OCI-LY7 (cell line): ENCODE results near the gene TUBA1C. TPM values are rescaled to one million over a fixed set of nuclear protein-coding genes. Genes with fewer than 3 reads are reported as not detected.
A peak's percentile ranks its signal among the peaks of the same experiment; 100 is the strongest.
"Not testable (repeated sequence)": the region's sequence is repeated elsewhere in the genome, so short reads cannot be mapped to it uniquely, and the experiment has no call there.

Experiments used
- BruUV-seq: library from RNA; stranded (reverse); fragments of 400-500 nt; replicated peaks from 2 replicates; lab custom pipeline; 2021; lab: Mats Ljungman, UMichigan
- CTCF ChIA-PET: fragments of 300-600 bp; sonication (Branson Sonifier 250); formaldehyde crosslinking; loops from one replicate; lab custom pipeline; 2022; ENCODE audit warnings: antibody characterized with exemption; ENCODE audit not compliant: unreplicated experiment; lab: Charles Lee
- POLR2A ChIA-PET: fragments of 300-600 bp; sonication (Branson Sonifier 250); formaldehyde crosslinking; loops from one replicate; lab custom pipeline; 2022; ENCODE audit warnings: antibody characterized with exemption; lab: Charles Lee
- DNase-seq: peaks from one replicate; pipeline ENCODE4 v3.0.0-alpha.2; 2015; ENCODE audit warnings: low spot score
- H2AFZ ChIP-seq: fragments of 200-600 bp; sonication (generic), shearing (Covaris generic); 2 replicates; pipeline ENCODE4 v1.6.1; 2014; ENCODE audit warnings: mild to moderate bottlenecking, antibody characterized with exemption, low read length, moderate library complexity
- H3K27ac ChIP-seq: fragments of 200-600 bp; sonication (generic); 2 replicates; pipeline ENCODE4 v1.5.1; 2014; ENCODE audit warnings: mixed run types, low read depth, mild to moderate bottlenecking, moderate library complexity, low read length, inconsistent platforms; ENCODE audit not compliant: poor library complexity, severe bottlenecking
- H3K36me3 ChIP-seq: fragments of 200-600 bp; sonication (generic); 2 replicates; pipeline ENCODE4 v1.6.1; 2014; ENCODE audit warnings: mild to moderate bottlenecking, antibody characterized with exemption, low read length, moderate library complexity, mixed read lengths; ENCODE audit not compliant: insufficient read depth
- H3K4me1 ChIP-seq: fragments of 200-600 bp; sonication (generic); 2 replicates; pipeline ENCODE4 v1.5.1; 2014; ENCODE audit warnings: mild to moderate bottlenecking, low read length; ENCODE audit not compliant: insufficient read depth, poor library complexity, severe bottlenecking
- H3K4me2 ChIP-seq: fragments of 200-600 bp; sonication (generic); 2 replicates; pipeline ENCODE4 v1.6.1; 2014; ENCODE audit warnings: mild to moderate bottlenecking, low read length
- H3K4me3 ChIP-seq: fragments of 200-600 bp; sonication (generic); 2 replicates; pipeline ENCODE4 v1.5.1; 2014; ENCODE audit warnings: mild to moderate bottlenecking, low read depth, low read length; ENCODE audit not compliant: poor library complexity, severe bottlenecking
- H3K79me2 ChIP-seq: fragments of 200-600 bp; sonication (generic); 2 replicates; pipeline ENCODE4 v1.6.1; 2016; ENCODE audit warnings: low read depth, mild to moderate bottlenecking, low read length, moderate library complexity, mixed read lengths; ENCODE audit not compliant: insufficient read depth
- H3K9me2 ChIP-seq: fragments of 200-600 bp; sonication (generic); 2 replicates; pipeline ENCODE4 v1.6.1; 2016; ENCODE audit warnings: mild to moderate bottlenecking, low read length, mixed read lengths; ENCODE audit not compliant: insufficient read depth
- H3K9me3 ChIP-seq: fragments of 200-600 bp; sonication (generic); 2 replicates; pipeline ENCODE4 v1.6.1; 2014; ENCODE audit warnings: mild to moderate bottlenecking, mixed run types, low read length, mixed read lengths
- H4K20me1 ChIP-seq: fragments of 200-600 bp; sonication (generic); 2 replicates; pipeline ENCODE4 v1.6.1; 2014; ENCODE audit warnings: mild to moderate bottlenecking, antibody characterized with exemption, low read length, moderate library complexity, mixed read lengths; ENCODE audit not compliant: insufficient read depth
- EZH2phosphoT487 ChIP-seq: fragments of 200-600 bp; sonication (generic); IDR thresholded peaks from 2 replicates; pipeline ENCODE4 v1.6.1; 2018; ENCODE audit warnings: low read depth, borderline replicate concordance, mild to moderate bottlenecking, mixed run types, antibody characterized with exemption, low read length, moderate library complexity, mixed read lengths
- intact Hi-C: fragments of 100-400 bp; cut with micrococcal nuclease; formaldehyde crosslinking; loops from one replicate; pipeline ENCODE4 v1.10.0; 2022; ENCODE audit not compliant: unreplicated experiment
- total RNA-seq, 2 experiments: library from RNA; depleted of rRNA in 1 of 2; stranded (reverse); fragments of >200 nt in 1 of 2; shearing (Covaris generic) in 1 of 2; gene quantifications; 2 replicates each; pipeline ENCODE4 v1.2.3, GENCODE V29; 2014 to 2022
- TF ChIP-seq, protein P1 (sequence below): fragments of 200-600 bp; sonication (generic); conservative IDR thresholded peaks from 2 replicates; pipeline ENCODE4 v1.5.1; 2014; ENCODE audit warnings: mild to moderate bottlenecking, antibody characterized with exemption, low read length, moderate library complexity, mixed read lengths

Gene TUBA1C
- total RNA-seq, 2 experiments from 2014 or later: 276 to 291 TPM

DNA sequence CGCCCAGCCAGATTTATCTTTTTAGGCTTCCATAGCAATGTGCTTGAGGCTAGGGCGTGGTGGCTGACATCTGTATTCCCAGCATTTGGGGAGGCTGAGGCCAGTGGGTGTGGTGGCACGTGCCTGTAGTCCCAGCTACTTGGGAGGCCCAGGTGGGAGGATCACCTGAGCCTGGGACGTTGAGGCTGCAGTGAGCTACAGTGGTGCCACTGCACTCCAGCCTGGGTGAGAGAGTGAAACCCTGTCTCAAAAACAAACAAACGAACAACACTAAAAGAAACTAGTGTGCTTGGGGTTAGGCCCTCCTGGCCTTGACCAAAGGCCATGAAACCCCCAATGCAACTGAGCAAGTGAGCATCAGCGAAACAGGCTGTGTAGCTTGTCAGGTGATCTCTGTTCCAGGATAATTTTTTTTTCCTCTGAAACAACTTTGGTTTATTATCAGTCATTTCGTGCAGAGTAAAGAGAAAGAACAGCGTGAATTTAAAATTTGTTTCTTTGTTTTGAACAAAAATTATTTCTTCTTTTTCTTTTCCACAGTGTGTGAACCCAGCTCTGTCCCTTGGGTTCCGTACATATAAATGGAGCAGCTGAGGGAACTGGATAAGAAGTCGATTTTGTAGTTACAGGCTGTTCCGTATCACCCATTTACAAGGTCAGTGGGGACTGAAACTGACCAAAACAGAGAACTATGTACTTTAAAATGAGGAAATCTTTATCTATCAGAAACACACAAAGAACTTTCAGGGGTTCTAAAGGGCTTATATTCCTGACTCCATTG lies 8.8 kb upstream of the TUBA1C start:
- H2AFZ ChIP-seq: no peak overlapping the region
- BruUV-seq: no TSS peak
- intact Hi-C loops: no loop called here
- no peak overlapping the region for H3K27ac ChIP-seq
- no peaks in the 10 kb centered on the region for H4K20me1 ChIP-seq
- no peak overlapping the region for H3K4me2 ChIP-seq
- POLR2A ChIA-PET: no interaction called here
- CTCF ChIA-PET: no interaction called here
- H3K9me2 ChIP-seq: no peaks in the 10 kb centered on the region
- no peaks in the 10 kb centered on the region for H3K9me3 ChIP-seq
- DNase-seq: no peak
- H3K79me2 ChIP-seq: no peaks in the 10 kb centered on the region
- H3K36me3 ChIP-seq: no peaks in the 10 kb centered on the region
- no peak overlapping the region for H3K4me3 ChIP-seq
- TF ChIP-seq EZH2phosphoT487: no peak
- peaks cover 9% of the 10 kb centered on the region for H3K4me1 ChIP-seq

DNA sequence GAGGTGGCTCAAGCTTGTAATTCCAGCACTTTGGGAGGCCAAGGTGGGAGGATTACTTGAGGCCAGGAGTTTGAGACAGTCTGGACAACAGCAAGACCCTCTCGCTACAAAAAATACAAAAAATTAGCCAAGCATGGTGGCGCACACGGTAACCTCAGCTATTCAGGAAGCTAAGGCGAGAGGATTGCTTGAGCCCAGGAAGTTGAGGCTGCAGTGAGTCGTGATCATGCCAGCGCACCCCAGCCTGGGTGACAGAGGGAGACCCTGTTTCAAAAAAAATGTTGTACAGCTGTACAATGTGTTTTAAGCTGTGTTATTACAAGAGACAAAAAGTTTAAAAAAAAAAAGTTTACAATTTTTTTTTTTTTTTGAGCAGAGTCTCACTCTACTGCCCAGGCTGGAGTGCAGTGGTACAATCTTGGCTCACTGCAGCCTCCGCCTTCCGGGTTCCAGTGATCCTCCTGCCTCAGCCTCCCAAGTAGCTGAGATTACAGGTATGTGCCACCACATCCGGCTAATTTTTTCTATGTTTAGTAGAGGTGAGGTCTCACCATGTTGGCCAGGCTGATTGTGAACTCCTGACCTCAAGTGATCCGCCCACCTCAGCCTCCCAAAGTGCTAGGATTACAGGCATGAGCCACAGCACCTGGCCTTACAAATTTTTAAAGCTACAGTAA lies 7.2 kb upstream of the TUBA1C start:
- DNase-seq, H3K4me1 ChIP-seq, H3K9me2 ChIP-seq, H3K4me3 ChIP-seq, H4K20me1 ChIP-seq, CTCF ChIA-PET, H3K4me2 ChIP-seq, intact Hi-C loops, H3K79me2 ChIP-seq, H3K9me3 ChIP-seq, BruUV-seq, H3K36me3 ChIP-seq, H3K27ac ChIP-seq: not testable (repeated sequence)
- peak overlapping the region; percentile 65 for H2AFZ ChIP-seq
- POLR2A ChIA-PET: interaction anchor here (0.6 kb wide), 2 partner anchors 67 to 104 kb away, joined by 3 read pairs; no protein-coding TSS in a partner anchor

DNA sequence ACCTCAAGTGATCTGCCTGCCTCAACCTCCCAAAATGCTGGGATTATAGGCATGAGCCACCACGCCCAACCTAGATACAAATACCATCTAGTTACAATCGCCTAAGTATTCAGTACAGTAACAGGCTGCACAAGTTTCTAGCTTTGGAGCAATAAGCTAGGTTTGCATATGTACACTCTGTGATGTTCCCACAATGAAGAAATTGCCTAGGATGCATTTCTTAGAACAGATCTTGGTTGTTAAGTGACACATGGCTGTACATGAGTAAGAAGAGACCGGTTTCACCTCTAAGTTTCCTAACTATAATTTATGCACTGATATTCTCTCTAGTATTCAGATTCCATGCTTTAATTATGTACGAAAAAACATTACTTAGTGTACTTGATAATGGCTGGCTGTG lies 5.4 kb upstream of the TUBA1C start:
- Histone ChIP-seq H4K20me1 (no peaks in the 10 kb centered on the region), H3K9me3 (no peaks in the 10 kb centered on the region), H3K4me3 (no peak overlapping the region), H3K27ac (no peak overlapping the region), H3K9me2 (no peaks in the 10 kb centered on the region), H3K79me2 (0 out of 2 replicates have a peak, but pooled peaks cover 4% of the 10 kb centered on the region), H3K4me2 (no peak overlapping the region), H3K4me1 (peaks cover 20% of the 10 kb centered on the region), H3K36me3 (no peaks in the 10 kb centered on the region), H2AFZ (no peak overlapping the region)
- intact Hi-C loops: no loop called here
- TF ChIP-seq EZH2phosphoT487: no peak
- TF ChIP-seq, protein P1, sequence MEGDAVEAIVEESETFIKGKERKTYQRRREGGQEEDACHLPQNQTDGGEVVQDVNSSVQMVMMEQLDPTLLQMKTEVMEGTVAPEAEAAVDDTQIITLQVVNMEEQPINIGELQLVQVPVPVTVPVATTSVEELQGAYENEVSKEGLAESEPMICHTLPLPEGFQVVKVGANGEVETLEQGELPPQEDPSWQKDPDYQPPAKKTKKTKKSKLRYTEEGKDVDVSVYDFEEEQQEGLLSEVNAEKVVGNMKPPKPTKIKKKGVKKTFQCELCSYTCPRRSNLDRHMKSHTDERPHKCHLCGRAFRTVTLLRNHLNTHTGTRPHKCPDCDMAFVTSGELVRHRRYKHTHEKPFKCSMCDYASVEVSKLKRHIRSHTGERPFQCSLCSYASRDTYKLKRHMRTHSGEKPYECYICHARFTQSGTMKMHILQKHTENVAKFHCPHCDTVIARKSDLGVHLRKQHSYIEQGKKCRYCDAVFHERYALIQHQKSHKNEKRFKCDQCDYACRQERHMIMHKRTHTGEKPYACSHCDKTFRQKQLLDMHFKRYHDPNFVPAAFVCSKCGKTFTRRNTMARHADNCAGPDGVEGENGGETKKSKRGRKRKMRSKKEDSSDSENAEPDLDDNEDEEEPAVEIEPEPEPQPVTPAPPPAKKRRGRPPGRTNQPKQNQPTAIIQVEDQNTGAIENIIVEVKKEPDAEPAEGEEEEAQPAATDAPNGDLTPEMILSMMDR: no peak
- no TSS peak for BruUV-seq
- no peak for DNase-seq
- POLR2A ChIA-PET: no interaction called here
- CTCF ChIA-PET: no interaction called here
